Spinal cord (tissue), 10 donors: ENCODE results near the gene FOXJ1. TPM values are rescaled to one million over a fixed set of nuclear protein-coding genes. Genes with fewer than 3 reads are reported as not detected.

Experiments used
- DNase-seq, 6 donors: peaks; one replicate each; pipeline versions ENCODE4 v3.0.0 to v3.0.0-alpha.2; 2013 to 2015; ENCODE audit warnings: low spot score in 6 of 6, low read depth in 4 of 6
- H3K27ac ChIP-seq: one replicate; pipeline ENCODE4 v1.5.1; 2013; ENCODE audit warnings: low read depth, low read length, control low read depth
- H3K27me3 ChIP-seq: one replicate; pipeline ENCODE4 v1.6.1; 2013; ENCODE audit warnings: low read length; ENCODE audit not compliant: control insufficient read depth, insufficient read depth
- H3K36me3 ChIP-seq: one replicate; pipeline ENCODE4 v1.6.1; 2013; ENCODE audit warnings: low read length; ENCODE audit not compliant: control insufficient read depth, insufficient read depth
- H3K4me1 ChIP-seq: one replicate; pipeline ENCODE4 v1.6.1; 2013; ENCODE audit warnings: low read length; ENCODE audit not compliant: control insufficient read depth, insufficient read depth
- H3K4me3 ChIP-seq: one replicate; pipeline ENCODE4 v1.5.1; 2013; ENCODE audit warnings: low read depth, low read length, control low read depth
- H3K9me3 ChIP-seq: one replicate; pipeline ENCODE4 v1.6.1; 2013; ENCODE audit warnings: low read length; ENCODE audit not compliant: control insufficient read depth, insufficient read depth
- WGBS: methylation state at CpG from one replicate; pipeline ENCODE4 v1.1.5; 2013; ENCODE audit warnings: missing lambda C conversion rate; ENCODE audit not compliant: insufficient coverage; 5-methylcytosine and 5-hydroxymethylcytosine counted together
- polyA plus RNA-seq, 2 donors: library from polyadenylated mRNA; unstranded; fragments of 120-200 nt; gene quantifications; one replicate each; pipeline ENCODE4 v1.2.1, GENCODE V29; 2013; ENCODE audit not compliant: insufficient read length in 2 of 2
- total RNA-seq, 2 donors: library from RNA; depleted of rRNA in 1 of 2; stranded (reverse); fragments of 120-200 nt in 1 of 2; fragments of >200 nt in 1 of 2; gene quantifications; one replicate each; pipeline versions ENCODE4 v1.2.3 to v1.2.4, GENCODE V29; 2013 to 2014
- donor health status: healthy.

The FOXJ1 gene
- total and polyA plus RNA-seq, 4 donors: 4.6 to 41.0 (median 26.0) TPM

DNA sequence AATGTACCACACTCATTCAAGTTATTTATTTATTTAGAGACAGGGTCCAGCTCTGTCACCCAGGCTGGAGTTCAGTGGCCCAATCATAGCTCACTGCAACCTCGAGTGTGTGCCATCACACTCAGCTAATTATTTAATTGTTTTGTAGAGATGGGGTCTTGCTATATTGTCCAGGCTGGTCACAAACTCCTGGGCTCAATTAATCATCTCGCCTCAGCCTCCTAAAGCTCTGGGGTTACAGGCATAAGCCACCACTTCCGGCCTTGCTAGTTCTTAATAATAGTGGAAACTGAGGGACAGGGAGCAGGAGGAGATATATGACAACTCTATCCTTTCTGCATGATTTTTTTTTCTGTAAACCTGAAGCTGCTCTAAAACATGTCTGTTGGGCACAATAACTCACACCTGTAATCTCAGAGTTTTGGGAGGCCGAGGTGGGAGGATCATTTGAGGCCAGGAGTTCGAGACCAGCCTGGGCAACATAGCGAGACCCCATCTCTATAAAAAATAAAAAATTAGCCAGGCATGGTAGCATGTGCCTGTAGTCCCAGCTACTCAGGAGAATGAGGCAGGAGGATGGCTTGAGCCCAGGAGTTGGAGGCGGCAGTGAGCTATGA, 25.8 kb downstream of the FOXJ1 start:
- Histone ChIP-seq H3K27me3 (no peaks in the 10 kb centered on the region), H3K36me3 (no peaks in the 10 kb centered on the region), H3K4me3 (no peak overlapping the region), H3K27ac (no peak overlapping the region), H3K4me1 (no peaks in the 10 kb centered on the region), H3K9me3 (no peaks in the 10 kb centered on the region)
- 80% methylated on average over 1 of the region's 7 CpGs for WGBS
- DNase-seq: no peak

DNA sequence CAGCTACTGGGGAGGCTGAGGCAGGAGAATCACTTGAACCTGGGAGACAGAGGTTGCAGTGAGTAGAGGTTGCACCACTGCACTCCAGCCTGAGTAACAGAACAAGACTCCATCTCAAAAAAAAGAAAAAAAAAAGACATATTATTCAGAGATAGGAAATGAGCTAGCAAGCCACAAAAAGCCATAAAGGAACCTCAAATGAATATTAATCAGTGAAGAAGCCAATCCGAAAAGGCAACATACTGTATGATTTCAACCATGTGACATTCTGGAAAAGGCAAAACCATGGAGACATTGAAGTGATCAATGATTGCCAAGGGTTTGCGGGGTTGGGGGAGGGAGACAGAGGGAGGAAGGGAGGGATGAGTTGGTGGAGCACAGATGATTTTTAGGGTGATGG, 29.1 kb downstream of the FOXJ1 start:
- Histone ChIP-seq H3K27me3 (no peaks in the 10 kb centered on the region), H3K9me3 (no peaks in the 10 kb centered on the region), H3K4me1 (no peaks in the 10 kb centered on the region), H3K27ac (no peak overlapping the region), H3K4me3 (no peak overlapping the region), H3K36me3 (no peaks in the 10 kb centered on the region)
- WGBS: 90% methylated on average over 2 of the region's 2 CpGs
- DNase-seq: no peak

- no peak overlapping the region for H3K27ac ChIP-seq
- H3K36me3 ChIP-seq: no peaks in the 10 kb centered on the region
- H3K4me1 ChIP-seq: peaks cover 13% of the 10 kb centered on the region
- no CpG with 5 or more reads among the region's 6 CpGs for WGBS
- no peaks in the 10 kb centered on the region for H3K27me3 ChIP-seq
- H3K9me3 ChIP-seq: no peaks in the 10 kb centered on the region
- H3K4me3 ChIP-seq: no peak overlapping the region
- no peak for DNase-seq
Observed at GRCh38 chr17:76107509-76107908, 33.5 kb downstream of the FOXJ1 start.

GRCh38 chr17:76106703-76107102, 34.3 kb downstream of the FOXJ1 start:
- Histone ChIP-seq H3K27ac (no peak overlapping the region), H3K4me3 (no peak overlapping the region), H3K27me3 (no peaks in the 10 kb centered on the region), H3K36me3 (peaks cover 2% of the 10 kb centered on the region), H3K4me1 (peaks cover 18% of the 10 kb centered on the region), H3K9me3 (no peaks in the 10 kb centered on the region)
- no peak for DNase-seq
- no CpG with 5 or more reads among the region's 3 CpGs for WGBS

- no peak for DNase-seq
- Histone ChIP-seq H3K9me3 (no peaks in the 10 kb centered on the region), H3K4me1 (peaks cover 18% of the 10 kb centered on the region), H3K27me3 (no peaks in the 10 kb centered on the region), H3K36me3 (peaks cover 19% of the 10 kb centered on the region), H3K4me3 (no peak overlapping the region), H3K27ac (no peak overlapping the region)
- 100% methylated on average over 1 of the region's 5 CpGs for WGBS
Observed at GRCh38 chr17:76104896-76105231, 36.2 kb downstream of the FOXJ1 start.

DNA sequence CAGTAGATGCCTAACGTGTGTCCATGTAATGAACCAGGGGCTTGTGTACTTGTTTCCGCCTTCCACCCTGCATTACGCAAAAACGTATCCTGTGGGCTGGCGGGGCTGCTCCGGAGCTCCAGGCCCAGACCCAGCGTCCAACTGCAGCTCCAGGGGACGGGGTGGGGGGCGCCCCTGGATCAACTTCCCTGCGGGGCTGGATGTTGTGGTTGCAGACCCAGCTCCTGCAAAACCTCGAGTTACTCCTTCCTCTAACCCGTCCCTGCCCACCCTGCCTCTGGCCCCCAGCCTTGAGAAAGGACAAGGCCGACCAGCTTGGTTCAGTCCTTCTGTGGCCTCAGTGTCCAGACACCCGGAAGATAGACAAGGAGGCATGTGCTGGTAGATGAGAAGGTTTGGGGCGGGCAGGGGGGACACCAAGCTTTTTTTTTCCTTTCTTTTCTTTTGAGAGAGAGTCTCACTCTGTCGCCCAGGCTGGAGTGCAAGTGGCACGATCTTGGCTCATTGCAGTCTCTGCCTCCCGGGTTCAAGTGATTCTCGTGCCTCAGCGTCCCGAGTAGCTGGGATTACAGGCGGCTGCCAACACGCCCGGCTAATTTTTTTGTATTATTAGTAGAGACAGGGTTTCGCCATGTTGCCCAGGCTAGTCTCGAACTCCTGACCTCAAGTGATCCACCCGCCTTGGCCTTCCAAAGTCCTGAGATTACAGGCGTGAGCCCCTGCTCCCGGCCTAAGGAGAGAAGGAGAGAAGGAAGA, 36.7 kb downstream of the FOXJ1 start:
- Histone ChIP-seq H3K27me3 (no peaks in the 10 kb centered on the region), H3K4me1 (peaks cover 18% of the 10 kb centered on the region), H3K4me3 (peak overlapping the region; percentile 93), H3K36me3 (peaks cover 24% of the 10 kb centered on the region), H3K27ac (peak overlapping the region; percentile 95), H3K9me3 (no peaks in the 10 kb centered on the region)
- no peak for DNase-seq
- WGBS: 79% methylated on average over 19 of the region's 29 CpGs

GRCh38 chr17:76103274-76104139, 37.5 kb downstream of the FOXJ1 start, which contains the start of gene EXOC7:
Gene EXOC7 (minus strand): TSS chr17:76103787. CDS start chr17:76103692, 95 bp downstream.
- H3K36me3 ChIP-seq: peaks cover 28% of the 10 kb centered on the region

DNA sequence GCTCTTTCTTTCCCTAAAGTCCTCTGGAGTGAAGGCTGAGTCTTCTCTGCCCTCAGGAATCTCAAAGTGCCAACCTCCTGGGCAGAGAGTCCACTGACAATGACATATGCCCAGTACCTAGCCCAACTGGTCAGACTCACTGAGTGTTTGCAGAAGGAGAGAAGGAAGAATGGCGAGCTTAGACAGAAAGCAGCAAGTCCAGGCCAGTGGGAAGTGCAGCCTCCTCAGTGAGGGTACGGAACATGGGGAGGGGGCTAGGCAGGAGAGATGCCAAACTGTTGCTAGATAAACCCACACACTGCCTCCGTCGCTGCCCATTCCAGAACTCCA, 38.1 kb downstream of the FOXJ1 start:
- Histone ChIP-seq H3K36me3 (peaks cover 33% of the 10 kb centered on the region), H3K9me3 (no peaks in the 10 kb centered on the region), H3K27ac (peak overlapping the region; percentile 95), H3K4me3 (peak overlapping the region; percentile 93), H3K27me3 (no peaks in the 10 kb centered on the region), H3K4me1 (peaks cover 18% of the 10 kb centered on the region)
- no peak for DNase-seq
- 0% methylated on average over 3 of the region's 4 CpGs for WGBS

More at GRCh38 chr17:76103274-76104139, 37.5 kb downstream of the FOXJ1 start, which contains the start of gene EXOC7:
- Histone ChIP-seq H3K27me3 (no peaks in the 10 kb centered on the region), H3K9me3 (no peaks in the 10 kb centered on the region), H3K27ac (peak within 1 kb of the TSS; percentile 95), H3K4me3 (peak within 1 kb of the TSS; percentile 93), H3K4me1 (peaks cover 18% of the 10 kb centered on the region)
- peak; percentile 87 to 99 (median 94) for DNase-seq
- 4% methylated on average over 55 of the region's 55 CpGs for WGBS

DNA sequence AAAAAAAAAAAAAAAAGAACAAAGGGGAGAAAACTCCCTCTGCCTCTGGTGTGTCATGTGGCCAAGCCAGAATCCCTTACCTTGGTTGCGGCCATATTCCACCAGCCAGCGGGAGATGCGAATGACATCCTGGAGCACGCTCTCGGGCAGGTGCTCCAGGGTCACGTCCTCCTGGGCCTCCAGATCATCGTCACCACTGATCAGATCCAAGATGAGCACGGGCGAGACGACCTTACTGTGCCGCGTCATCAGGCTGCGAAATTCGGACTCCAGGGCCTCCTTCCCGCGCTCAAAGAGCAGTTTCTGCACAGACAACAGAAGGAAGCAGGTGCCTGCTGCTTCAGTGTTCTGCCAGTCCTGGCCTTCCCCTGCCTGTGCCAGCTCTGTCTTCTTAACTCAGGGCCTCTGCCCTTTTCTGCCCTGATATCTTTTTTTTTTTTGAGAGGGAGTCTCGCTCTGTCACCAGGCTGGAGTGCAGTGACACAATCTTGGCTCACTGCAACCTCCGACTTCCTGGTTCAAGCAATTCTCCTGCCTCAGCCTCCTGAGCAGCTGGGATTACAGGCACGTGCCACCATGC, 43.2 kb downstream of the FOXJ1 start:
- Histone ChIP-seq H3K27ac (no peak overlapping the region), H3K4me3 (no peak overlapping the region), H3K4me1 (peaks cover 6% of the 10 kb centered on the region), H3K27me3 (no peaks in the 10 kb centered on the region), H3K9me3 (no peaks in the 10 kb centered on the region), H3K36me3 (peaks cover 79% of the 10 kb centered on the region)
- DNase-seq: no peak
- WGBS: 97% methylated on average over 18 of the region's 19 CpGs
